GM19438 (cell line): Measurements from ENCODE around the gene NAT16.

Source experiments
- ATAC-seq: cut with Tn5 transposase; IDR thresholded peaks from one replicate; pipeline ENCODE4 v1.9.1; 2021; ENCODE audit warnings: low read depth; ENCODE audit not compliant: unreplicated experiment

The NAT16 gene

GRCh38 chr7:101172854-101173751 is 7.0 kb downstream of the NAT16 start:
- ATAC-seq, result no peak

- no peak for ATAC-seq
Measured at GRCh38 chr7:101172005-101172853, 7.9 kb downstream of the NAT16 start.

- ATAC-seq, result no peak
Measured at GRCh38 chr7:101171442-101171837, 8.7 kb downstream of the NAT16 start.

GRCh38 chr7:101170617-101171441 is 9.3 kb downstream of the NAT16 start:
- ATAC-seq, result no peak

- no peak for ATAC-seq
Measured at GRCh38 chr7:101169838-101170551, 10.1 kb downstream of the NAT16 start.

- no peak for ATAC-seq
Measured at GRCh38 chr7:101169110-101169837, 10.8 kb downstream of the NAT16 start.

GRCh38 chr7:101168412-101169049 is 11.6 kb downstream of the NAT16 start:
- no peak for ATAC-seq

GRCh38 chr7:101167645-101168411 is 12.3 kb downstream of the NAT16 start:
- no peak for ATAC-seq

- ATAC-seq, result no peak
Measured at GRCh38 chr7:101166909-101167644, 13.0 kb downstream of the NAT16 start.

- ATAC-seq, result no peak
Measured at GRCh38 chr7:101166648-101166908, 13.5 kb downstream of the NAT16 start.

GRCh38 chr7:101165958-101166647 is 14.0 kb downstream of the NAT16 start:
- ATAC-seq, result no peak

GRCh38 chr7:101165075-101165957 is 14.8 kb downstream of the NAT16 start, which contains the start of gene VGF:
VGF (minus strand) TSS chr7:101165569; CDS start chr7:101164843, 726 bp downstream.
- ATAC-seq, result peak; percentile 57

- no peak for ATAC-seq
Measured at GRCh38 chr7:101164071-101164840, 15.8 kb downstream of the NAT16 start.

- no peak for ATAC-seq
Measured at GRCh38 chr7:101163279-101164070, 16.6 kb downstream of the NAT16 start.
